Fibroblast of peridontal ligament (primary cell): ENCODE data around the gene RNF130.

Experiments used
- DNase-seq: peaks from one replicate; pipeline ENCODE4 v3.0.0-alpha.2; 2010; ENCODE audit errors: extremely low read depth

RNF130 gene

DNA sequence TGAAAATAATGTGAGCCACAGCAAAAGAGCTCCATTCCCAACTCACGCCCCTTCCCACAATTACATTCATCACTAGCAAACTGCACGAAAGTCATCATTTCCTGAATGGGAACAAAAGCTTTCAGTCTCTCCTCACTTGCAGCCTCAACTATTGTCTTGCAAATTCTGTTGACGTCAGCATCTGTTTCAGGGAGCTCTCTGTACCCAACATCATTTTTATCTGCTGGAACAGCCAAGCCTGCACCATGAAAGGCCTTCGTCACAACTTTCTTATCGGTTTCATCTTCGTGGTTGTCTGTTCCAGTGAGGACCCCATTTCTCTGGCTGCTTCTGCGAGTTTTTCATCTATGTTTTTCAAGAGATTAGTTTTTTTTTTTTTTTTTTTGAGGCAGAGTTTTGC, 14.3 kb upstream of the RNF130 start:
- no peak for DNase-seq

DNA sequence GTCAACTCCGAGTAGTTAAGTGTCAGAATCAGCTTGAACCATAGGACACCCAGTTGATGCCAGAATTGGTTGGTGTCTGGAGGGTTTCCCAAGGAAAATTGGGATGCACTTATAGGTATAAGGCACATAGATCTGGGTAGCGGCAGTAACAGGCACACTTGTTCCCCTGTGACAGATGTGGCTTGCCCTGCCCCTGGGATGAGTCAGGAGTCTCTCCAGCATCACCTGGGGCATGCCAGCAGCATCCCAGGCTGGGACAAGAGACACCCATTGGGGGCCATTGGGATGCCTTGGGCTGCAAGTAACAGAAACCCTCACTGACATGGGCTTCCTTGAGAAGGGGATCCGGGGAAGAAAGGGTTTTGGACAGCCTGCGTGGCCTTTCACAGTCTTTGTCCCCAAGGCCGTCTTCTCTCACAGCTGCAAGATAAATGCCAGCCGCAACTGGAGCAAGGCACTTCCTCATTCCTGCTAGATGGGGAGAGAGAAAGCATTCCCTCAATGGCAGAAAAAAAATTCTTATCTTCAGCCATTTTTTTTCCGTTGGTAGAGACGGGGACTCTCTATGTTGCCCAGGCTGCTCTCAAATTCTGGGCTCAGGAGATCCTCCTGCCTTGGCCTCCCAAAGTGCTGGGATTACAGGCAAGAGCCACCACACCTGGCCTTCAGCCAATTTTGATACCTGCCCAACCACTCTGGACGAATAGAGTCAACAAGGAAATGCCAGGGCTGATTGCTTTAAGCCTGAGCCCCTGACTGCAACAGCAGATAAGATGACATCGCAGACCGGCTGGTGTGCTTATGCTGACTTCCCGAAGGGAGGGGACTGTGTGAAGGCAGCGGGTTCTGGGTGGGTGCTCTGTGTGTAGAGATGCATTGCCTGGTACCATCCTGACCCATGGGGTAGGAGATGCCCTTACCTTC, 13.3 kb upstream of the RNF130 start:
- DNase-seq: no peak

DNA sequence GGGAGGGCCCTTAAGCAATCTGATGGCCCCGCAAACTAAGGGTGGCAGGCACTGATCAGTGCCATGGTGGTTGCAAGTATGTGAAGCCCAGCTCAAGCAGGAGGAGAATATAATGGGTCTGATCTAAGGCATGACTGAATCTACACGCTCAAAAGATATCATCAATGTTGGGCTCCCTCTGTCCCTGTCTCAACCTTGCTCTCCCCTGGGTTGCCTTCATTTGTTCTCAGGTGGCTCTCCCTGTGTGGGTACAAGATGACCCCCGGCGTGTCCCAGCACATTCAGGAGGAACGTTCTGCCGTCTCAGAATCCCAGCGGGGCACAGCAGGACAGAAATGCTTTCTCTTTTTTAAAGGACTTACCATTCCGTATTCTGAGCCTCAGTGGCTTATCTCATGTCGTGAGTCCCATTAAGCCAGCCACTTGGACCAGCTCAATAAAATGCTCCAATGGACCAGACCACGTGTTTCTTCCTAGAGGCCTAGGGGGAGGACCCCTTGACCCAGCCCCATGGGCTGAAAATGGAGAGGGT, 12.0 kb upstream of the RNF130 start:
- DNase-seq: no peak

DNA sequence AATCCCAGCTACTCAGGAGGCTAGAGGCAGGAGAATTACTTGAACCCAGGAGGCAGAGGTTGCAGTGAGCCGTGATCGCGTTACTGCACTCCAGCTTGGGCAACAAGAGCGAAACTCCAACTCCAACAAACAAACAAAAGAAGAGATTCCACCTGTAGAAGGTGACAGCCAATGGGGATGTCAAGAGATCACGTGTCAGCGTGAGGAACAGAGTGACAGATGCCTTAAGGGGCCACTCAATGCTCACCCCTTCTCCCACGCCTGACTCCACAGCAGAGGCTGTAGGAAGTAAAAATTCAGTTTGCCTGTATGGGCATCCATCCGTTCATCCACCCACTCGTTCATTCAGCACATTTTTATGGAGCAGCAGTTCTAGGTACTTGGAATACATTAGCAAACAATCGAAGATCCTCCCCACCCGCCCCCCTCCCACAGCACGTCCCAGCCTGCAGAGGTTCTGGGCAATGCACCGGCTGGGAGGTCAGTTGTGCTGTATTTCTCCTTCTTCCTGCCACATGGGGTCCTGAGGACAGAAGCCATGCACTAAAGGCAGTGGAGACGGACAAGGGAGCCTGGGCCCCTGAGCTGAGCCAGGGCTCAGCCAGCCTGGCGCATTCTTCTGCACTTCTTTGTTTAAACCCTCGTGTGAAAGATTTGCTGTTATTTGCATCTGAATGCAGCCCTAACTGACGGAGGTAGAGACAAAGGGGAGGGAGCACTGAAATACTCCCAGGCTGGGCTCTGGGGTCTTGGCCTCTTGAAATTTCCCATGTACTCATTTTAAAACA, 11.3 kb upstream of the RNF130 start:
- DNase-seq: no peak

DNA sequence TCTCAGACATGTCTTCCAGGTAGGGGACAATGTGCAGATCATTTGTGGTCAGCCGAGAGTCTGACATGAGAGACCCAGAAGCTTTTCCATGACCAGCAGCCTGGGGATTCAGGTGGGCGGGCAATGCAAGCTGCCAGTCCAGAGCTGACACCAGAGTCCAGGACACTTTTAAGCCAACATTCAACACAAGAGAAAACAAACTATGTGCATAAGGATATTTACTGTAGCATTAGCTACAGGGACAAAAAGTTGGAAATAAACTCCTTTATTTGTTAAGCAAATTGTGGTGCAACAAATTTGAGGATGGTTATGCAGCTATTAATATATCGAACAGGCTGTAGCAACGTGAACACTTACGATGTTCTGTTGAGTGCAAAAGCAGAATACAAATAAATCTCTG, 9.9 kb upstream of the RNF130 start:
- no peak for DNase-seq

DNA sequence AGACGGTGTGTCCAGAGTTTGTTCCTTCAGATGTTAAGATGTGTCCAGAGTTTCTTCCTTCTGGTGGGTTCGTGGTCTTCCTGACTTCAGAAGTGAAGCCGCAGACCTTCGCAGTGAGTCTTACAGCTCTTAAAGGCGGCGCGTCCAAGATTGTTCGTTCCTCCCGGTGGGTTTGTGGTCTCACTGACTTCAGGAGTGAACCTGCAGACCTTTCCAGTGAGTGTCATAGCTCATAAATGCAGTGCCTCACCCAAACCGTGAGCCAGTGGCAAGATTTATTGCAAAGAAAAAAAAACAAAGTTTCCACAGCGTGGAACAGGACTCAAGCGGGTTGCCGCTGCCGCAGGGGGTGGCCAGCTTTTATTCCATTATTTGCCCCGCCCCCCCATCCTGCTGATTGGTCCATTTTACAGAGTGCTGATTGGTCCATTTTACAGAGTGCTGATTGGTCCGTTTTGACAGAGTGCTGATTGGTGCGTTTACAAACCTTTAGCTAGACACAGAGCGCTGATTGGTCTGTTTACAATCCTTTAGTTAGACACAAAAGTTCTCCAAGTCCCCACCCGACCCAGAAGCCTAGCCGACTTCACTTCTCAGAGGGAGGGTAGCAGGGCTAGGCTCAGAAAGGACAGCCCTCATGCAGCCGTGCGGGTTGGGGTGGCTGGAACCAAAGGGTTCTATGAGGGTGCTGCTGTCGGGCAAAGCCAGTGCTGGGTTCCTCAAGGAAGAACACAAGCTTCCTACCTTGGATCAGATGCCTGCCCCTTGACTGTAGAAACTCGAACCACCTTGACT, 9.1 kb upstream of the RNF130 start:
- DNase-seq: no peak

DNA sequence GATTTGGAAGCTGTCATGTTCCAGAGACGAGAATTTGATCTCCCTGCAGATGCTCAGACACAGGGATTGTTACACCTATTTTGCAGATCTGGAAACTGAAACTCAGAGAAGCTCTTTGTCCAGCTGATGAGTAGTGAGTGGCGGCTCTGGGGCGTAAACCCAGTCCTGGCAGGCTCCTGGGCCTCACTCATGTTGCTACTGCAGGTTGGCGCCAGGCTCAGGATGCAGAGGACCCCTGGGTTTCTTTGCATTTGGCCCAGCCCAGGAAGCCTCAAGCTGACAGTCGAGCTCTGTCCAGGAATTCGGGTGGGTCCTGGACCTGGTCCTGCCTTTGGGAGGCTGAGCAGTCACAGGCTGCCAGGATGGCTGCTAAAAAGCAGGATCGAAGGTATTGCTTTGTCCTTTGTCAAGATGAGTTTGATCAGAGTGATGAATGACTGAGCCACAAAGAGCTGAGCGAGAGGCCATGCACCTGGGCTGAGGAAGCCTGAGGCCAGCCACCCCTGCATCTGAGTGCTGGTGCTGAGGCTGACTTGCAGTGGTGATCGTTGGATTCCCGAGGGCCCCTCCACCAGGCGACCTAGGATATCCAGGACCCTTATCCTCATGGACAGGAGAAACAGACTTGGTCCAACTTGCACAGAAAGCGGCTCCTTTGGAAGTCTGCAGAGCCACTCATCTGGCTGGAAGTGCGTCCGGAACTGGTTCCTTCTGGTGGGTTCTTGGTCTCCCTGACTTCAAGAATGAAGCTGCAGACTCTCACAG, 8.3 kb upstream of the RNF130 start:
- no peak for DNase-seq

DNA sequence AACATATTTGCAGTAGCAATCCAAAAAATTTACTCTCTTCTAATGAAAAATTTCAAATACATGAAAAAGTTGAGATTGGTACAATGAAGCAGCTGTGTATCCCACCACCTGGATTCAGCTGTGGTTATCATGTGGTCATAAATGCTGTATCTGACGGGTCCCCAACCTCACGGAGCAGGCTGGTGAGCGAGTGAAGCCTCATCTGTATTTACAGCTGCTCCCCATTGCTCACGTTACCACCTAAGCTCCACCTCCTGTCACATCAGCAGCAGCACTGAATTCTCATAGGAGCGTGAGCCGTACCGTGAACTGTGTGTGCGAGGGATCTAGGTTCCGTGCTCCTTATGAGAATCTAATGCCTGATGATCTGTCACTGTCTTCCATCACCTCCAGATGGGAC, 6.8 kb upstream of the RNF130 start:
- no peak for DNase-seq

DNA sequence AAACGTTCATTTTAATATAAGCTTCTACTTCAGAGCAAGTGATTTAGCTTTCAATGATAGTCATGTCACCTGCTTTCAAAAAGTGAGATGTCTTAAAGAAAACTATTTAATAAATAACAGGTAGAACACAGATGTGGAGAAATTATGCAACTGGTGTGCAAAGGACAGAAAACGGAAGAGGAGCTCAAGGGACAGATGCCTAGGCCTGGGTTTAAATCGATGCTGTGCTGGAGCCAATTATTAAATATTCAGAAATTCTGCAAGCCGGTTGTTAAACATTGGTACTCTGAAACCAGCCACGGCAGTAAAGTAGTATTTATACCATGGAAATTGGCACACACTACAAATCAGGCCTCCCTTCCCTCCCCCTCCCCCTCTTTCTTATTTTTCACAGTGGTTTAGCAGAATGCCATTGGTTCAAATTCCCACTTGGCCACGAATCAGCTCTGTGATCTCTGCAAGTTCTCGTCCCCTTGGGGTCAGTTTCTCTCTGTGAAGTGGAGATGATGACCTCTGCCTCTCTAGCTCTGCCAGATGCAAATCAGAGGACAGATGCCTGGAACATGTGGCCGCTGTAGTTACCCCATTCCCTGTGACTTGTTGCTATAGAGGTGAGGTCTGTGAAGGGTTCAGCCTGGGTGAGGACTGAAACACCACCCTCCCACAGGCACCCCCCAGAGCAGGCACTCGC, 6.2 kb upstream of the RNF130 start:
- DNase-seq: no peak

DNA sequence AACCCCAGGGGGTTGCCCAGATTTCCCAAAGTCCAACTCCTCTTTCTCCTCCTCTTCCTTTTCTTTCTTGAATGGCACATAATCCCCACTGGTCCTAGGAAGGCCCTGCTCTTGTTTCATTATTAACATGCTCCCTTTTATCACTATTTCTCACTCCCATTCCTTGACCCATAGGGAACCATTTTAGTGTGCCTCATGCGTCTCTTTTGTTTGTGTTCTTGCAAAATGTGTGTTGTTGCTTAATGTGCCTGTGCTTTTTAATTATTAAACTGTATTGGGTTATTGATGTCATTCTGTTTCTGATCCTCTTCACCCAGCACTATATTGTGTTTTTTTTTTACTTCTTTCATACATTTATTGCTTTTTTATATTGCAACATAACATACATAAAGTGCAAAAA, 4.1 kb upstream of the RNF130 start:
- DNase-seq: no peak

DNA sequence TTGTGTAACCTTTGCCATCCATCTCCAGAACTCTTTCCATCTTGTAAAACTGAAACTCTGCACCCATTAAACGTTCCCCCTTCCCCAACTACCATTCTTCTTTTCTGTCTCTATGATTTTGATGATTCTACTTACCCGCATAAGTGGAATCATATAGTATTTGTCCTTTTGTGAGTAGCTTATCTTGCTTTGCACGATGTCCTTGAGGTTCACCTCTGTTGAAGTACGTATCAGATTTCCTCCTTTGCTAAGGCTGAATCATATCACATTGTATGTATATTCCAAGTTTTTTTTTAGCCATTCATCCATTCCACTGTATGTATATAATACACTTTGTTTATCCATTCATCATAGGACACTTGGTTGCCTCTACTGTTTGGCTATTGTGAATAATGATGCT, 2.9 kb upstream of the RNF130 start:
- DNase-seq: no peak

DNA sequence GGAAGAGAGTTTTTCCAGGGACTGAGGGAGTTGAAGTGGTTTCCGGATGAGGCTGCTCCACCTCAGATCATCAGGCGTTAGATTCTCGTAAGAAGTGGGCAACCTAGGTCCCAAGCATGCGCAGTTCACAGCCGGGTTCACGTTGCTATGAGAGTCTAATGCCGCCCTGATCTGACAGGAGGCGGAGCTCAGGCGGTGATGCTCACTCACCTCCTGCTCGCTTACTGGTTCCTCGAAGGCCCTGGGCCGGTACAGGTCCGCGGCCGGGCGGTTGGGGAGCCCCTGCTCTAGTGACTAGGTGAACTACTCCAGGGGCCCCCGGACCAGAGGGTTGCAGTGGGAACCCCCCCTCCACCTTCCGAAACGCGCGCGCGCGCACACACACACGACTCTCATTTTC, 997 bp upstream of the RNF130 start:
- no peak for DNase-seq

DNA sequence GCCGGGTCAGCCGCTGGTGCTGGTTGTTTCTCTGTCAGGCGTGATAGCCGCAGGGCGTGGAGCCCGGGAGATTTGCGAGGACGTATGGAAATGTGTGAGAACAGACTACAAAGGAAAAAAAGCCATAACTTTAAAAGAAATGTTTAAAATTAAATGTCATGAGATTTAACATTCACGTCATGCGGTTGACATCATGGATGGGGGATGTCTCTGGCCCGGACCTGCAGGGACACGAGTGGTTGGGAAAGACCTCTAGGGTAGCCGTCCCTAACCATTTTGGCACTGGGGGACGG, 643 bp upstream of the RNF130 start:
- DNase-seq: no peak

DNA sequence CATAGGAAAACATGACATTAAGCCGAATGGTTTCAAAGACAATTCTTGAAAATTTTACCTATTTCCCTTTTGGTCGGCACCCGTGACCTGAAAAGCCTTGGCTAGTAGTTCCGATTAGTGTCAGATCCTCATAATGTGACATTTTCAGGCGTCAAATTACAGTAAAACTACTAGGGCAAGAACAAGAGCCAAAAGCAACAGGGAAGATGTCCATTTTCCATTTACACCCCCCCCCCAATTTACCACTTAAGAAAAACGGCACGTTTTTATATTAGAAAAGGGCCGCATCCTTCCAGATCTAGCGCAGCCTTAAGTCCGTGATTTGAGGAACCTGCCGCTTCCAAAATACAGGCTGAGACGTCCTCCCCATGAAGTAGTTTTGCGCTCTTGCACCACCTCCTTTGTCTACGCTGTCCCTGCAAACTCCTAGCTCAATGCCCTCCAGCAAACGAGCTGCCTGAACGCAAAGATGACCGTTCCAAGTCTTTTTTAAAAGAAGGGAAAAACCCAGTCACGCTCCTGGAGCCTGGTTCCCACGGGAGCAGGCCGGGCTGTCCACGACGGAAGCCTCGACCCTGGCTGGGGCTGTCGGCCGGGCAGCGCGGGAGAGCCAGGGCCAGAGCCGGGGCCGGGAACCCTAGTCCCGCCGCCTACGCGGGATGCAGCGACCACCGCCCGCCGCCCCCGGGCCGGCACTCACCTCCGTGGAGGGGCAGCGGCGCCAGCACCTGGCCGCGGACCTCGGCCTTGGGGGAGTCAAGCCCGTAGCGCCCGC, 616 bp downstream of the RNF130 start:
- peak; percentile 60 for DNase-seq

DNA sequence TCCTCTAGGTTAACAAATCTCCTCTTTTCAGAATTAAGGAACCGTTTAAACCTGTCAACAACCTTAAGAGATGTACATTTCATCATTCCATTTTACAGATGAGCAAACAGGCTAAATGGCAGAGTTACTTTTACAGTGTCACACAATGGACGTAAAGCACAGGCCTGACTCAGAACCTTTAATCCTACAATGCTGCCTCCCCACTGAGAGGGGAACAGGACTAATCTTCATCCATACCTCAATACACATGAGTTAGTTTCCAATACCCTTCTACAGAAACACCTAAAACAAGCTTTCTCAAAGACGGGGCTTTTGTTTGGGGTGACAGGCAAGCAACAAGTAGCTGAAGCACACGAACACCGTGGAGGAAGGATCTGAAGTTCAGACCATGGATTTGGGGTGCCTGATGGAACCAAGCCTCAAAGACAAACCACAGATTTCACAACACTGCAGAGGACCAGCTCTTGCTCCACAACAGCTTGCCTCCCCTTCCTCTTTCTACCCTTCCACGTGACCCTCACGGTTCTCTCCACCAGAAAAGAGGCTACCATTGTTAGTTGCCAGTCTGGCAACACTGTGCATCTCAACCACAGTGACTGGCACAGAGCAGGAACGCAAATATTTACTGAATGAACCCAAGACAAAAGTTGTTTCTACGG, 1.8 kb downstream of the RNF130 start:
- DNase-seq: peak; percentile 17

DNA sequence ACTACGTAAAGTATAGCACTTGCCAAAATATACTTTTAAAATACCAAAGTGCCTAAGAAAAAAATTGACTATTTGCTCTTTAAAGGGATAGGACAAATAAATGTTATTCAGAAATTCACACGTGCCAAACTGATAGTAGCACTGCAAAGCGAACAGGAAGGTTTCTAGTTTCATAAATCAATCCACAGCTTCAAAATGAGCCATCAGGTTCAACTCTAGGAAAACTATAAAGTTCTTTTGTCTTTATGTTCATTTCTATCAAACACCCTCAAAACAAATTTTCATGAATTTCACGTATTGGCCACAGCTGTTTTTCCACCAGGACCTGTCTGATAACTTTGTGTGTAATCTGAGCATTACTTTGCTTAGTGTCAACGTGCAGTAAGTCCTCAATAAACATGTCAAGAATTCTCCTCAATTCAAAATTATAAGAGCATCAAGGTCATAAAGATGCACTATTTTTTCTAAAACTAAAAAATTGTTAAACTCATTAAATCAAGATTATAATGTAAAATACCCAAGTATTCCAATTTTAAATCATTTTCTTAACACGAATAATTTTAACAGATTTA, 3.0 kb downstream of the RNF130 start:
- DNase-seq: no peak

DNA sequence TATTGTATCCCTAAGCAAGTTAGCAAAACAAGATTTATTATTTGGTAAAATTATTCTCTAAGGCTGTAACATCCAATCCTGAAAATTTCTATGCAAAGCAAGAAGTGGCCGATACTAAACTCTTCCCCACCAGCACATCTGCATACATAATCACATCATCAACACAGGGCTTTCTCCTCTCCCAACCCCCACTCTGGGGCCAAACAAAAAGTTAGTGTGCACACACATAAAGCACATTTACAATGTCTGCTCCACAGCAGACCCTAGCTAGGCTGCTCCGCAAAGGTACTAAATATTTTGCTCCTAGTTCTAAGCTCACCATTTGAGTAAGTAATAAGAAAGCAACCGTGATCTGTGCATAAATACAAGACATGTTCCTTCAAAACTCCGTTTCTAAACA, 3.6 kb downstream of the RNF130 start:
- no peak for DNase-seq

DNA sequence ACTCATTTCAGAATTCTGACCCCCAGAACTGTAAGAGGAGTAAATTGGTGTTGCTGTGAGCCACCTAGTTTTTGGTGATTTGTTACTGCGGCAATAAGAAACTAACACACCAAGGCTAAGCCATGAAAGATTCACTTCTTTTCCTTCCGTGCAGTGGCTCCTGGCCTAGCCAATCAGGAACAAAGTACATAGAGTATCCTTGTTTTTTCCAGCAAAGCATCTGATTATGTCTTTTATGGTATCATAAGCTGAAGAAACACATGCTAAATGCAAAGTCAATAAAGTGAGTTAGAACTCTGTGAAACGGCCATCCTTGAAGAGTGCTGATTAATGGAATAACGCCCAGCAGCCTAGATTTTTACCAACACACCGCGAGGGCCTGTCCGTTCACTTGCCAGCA, 11.4 kb downstream of the RNF130 start:
- no peak for DNase-seq

DNA sequence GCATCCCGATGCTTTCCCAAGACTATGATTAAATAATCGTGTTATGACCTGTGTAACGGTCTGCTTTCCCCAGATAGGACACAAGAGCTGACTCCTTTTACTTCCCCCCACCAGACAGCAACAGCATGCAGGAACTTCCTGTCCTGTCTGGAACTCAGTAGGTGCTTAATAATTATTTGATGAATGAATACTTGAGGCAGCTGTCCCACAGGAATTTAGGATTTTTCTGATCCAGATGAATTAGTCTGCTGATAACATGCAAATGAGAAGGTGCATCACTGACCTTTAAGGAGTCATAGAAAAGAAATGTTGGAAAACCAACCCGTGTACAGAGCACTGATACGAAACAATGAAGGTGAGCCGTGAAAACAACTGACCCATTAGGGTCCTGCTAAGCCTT, 12.2 kb downstream of the RNF130 start:
- DNase-seq: no peak
